ENCODE measurements around the gene GORASP1. TPM values are rescaled to one million over a fixed set of nuclear protein-coding genes. Genes with fewer than 3 reads are reported as not detected.

The GORASP1 gene
- total and polyA plus RNA-seq, 2 experiments from 2014 or later: 10.3 to 38.3 TPM

GRCh38 chr3:39146611-39147591, 39.5 kb upstream of the GORASP1 start:
- peaks cover 4% of the 10 kb centered on the region; the same call in 1 of the 2 replicates for H3F3A ChIP-seq (replicated peaks; ENCODE audit: low read depth)
- Mint-ChIP-seq H3K36me3 (ENCODE audit: low read depth) (peaks cover 42% of the 10 kb centered on the region), H3K27me3 (ENCODE audit: insufficient read depth, low read depth, poor library complexity) (peaks cover 21% of the 10 kb centered on the region), H3K9me3 (no peaks in the 10 kb centered on the region), H3K27ac (peak overlapping the region; percentile 86), H3K4me1 (peaks cover 58% of the 10 kb centered on the region), H3K4me3 (peak overlapping the region; percentile 19; the same call in 1 of the 3 replicates)
- H2AFZ ChIP-seq: no peak overlapping the region
- no peak overlapping the region for H3K27ac ChIP-seq (ENCODE audit: low read depth)
- H3K4me1 ChIP-seq (ENCODE audit: insufficient read depth): peaks cover 52% of the 10 kb centered on the region
- H3K4me3 ChIP-seq: peak overlapping the region; percentile 33; the same call in 1 of the 2 replicates
- H3K9me2 ChIP-seq (ENCODE audit: insufficient read depth): no peaks in the 10 kb centered on the region
- H4K20me1 ChIP-seq (replicated peaks; ENCODE audit: insufficient read depth): peaks cover 7% of the 10 kb centered on the region
- TF ChIP-seq REST (IDR thresholded peaks at IDR 0.05; ENCODE audit: unreplicated experiment) (no peak), CREB1 (CRISPR knock-in tag; IDR thresholded peaks at IDR 0.05; ENCODE audit: low read depth) (no peak), EZH2phosphoT487 (IDR thresholded peaks at IDR 0.05; ENCODE audit: unreplicated experiment) (no peak), ZNF462 (CRISPR knock-in tag; IDR thresholded peaks at IDR 0.05) (no peak), CTCF (conservative IDR thresholded peaks at IDR 0.05; ENCODE audit: low read depth in 2 of 2) (no peak), JUNB (IDR thresholded peaks at IDR 0.05; ENCODE audit: unreplicated experiment) (no peak), ZNF331 (CRISPR knock-in tag; IDR thresholded peaks at IDR 0.05; ENCODE audit: low read depth) (no peak), ZNF114 (CRISPR knock-in tag; IDR thresholded peaks at IDR 0.05) (no peak), EZH2 (IDR thresholded peaks at IDR 0.05; ENCODE audit: low read depth, unreplicated experiment) (no peak), NANOG (IDR thresholded peaks at IDR 0.05; ENCODE audit: borderline replicate concordance) (no peak), ETS1 (IDR thresholded peaks at IDR 0.05) (no peak), STAT1 (IDR thresholded peaks at IDR 0.05; ENCODE audit: unreplicated experiment) (no peak), POLR2AphosphoS5 (IDR thresholded peaks at IDR 0.05; ENCODE audit: low read depth) (no peak)
- H3K79me2 ChIP-seq (replicated peaks; ENCODE audit: insufficient read depth): peaks cover 46% of the 10 kb centered on the region
- H3K27me3 ChIP-seq (ENCODE audit: insufficient read depth): no peaks in the 10 kb centered on the region
- H3K36me3 ChIP-seq (ENCODE audit: insufficient read depth): peaks cover 17% of the 10 kb centered on the region; the same call in 1 of the 2 replicates
- ATAC-seq: no peak
- DNase-seq (ENCODE audit: low spot score): no peak
- H3K4me2 ChIP-seq: peak overlapping the region; percentile 75
